GM12878 (cell line): ENCODE measurements around the gene RPTN. TPM values are rescaled to one million over a fixed set of nuclear protein-coding genes. Genes with fewer than 3 reads are reported as not detected.

Source experiments
- ATAC-seq: fragments of 200-7000 bp; cut with Tn5 transposase; 3 replicates; pipeline ENCODE4 v1.9.1; 2020; ENCODE audit warnings: mild to moderate bottlenecking, moderate library complexity
- BruUV-seq: library from RNA; stranded (reverse); fragments of 400-500 nt; replicated peaks from 2 replicates; lab custom pipeline; 2021; lab: Mats Ljungman, UMichigan
- CTCF ChIA-PET: fragments of 300-600 bp; sonication (Branson Sonifier 250); formaldehyde crosslinking; extraction: SDS; loops from one replicate; lab custom pipeline; 2021; ENCODE audit warnings: inconsistent platforms; lab: Yijun Ruan, JAX
- POLR2A ChIA-PET: fragments of 350-600 bp; formaldehyde crosslinking; extraction: SDS; loops from one replicate; lab custom pipeline; 2021; ENCODE audit warnings: inconsistent platforms; lab: Charles Lee
- RAD21 ChIA-PET: fragments of 300-600 bp; sonication (Branson Sonifier 250); formaldehyde crosslinking; loops from one replicate; lab custom pipeline; 2023; ENCODE audit warnings: antibody characterized with exemption; ENCODE audit not compliant: unreplicated experiment; lab: Charles Lee
- SMC1A ChIA-PET: fragments of 300-600 bp; sonication (Branson Sonifier 250); formaldehyde crosslinking; loops from one replicate; lab custom pipeline; 2023; ENCODE audit not compliant: unreplicated experiment, uncharacterized antibody; lab: Charles Lee
- DNase-seq: peaks from one replicate; pipeline ENCODE4 v3.0.0-alpha.2; 2011; ENCODE audit warnings: low read depth, low spot score
- FAIRE-seq: peaks from 3 replicates; lab custom pipeline; 2011; peaks lifted over from hg19 to GRCh38; lab: Jason Lieb, UNC
- H2AFZ ChIP-seq: 2 replicates; pipeline ENCODE4 v1.6.0; 2011; ENCODE audit warnings: low read depth, low read length, control low read depth; ENCODE audit not compliant: control insufficient read depth
- H3K27ac ChIP-seq: 2 replicates; pipeline ENCODE4 v1.5.1; 2011; ENCODE audit warnings: control low read depth; ENCODE audit not compliant: control insufficient read depth, insufficient read depth
- H3K27me3 ChIP-seq, 2 experiments: replicated peaks in 1 of 2; 2 replicates each; pipeline versions ENCODE4 v1.6.0 to v1.6.1; 2011; ENCODE audit warnings: low read length in 1 of 2; ENCODE audit not compliant: control insufficient read depth in 2 of 2, insufficient read depth in 2 of 2
- H3K36me3 ChIP-seq, 2 experiments: 2 replicates each; pipeline ENCODE4 v1.5.1; 2011; ENCODE audit warnings: low read length in 1 of 2; ENCODE audit not compliant: control insufficient read depth in 2 of 2, insufficient read depth in 2 of 2
- H3K4me1 ChIP-seq: 2 replicates; pipeline ENCODE4 v1.6.1; 2011; ENCODE audit warnings: mild to moderate bottlenecking, low read length, moderate library complexity, mixed read lengths; ENCODE audit not compliant: control insufficient read depth, insufficient read depth
- H3K4me2 ChIP-seq: 2 replicates; pipeline ENCODE4 v1.6.0; 2011; ENCODE audit warnings: control low read depth; ENCODE audit not compliant: control insufficient read depth, insufficient read depth
- H3K4me3 ChIP-seq: fragments of 200-600 bp; sonication (generic); 2 replicates; pipeline ENCODE4 v1.5.1; 2016
- H3K79me2 ChIP-seq: 2 replicates; pipeline ENCODE4 v1.6.0; 2011; ENCODE audit warnings: low read length; ENCODE audit not compliant: control insufficient read depth, insufficient read depth
- H3K9ac ChIP-seq: 2 replicates; pipeline ENCODE4 v1.8.0; 2011; ENCODE audit warnings: low read length, control low read depth, mixed read lengths; ENCODE audit not compliant: control insufficient read depth, insufficient read depth
- H3K9me3 ChIP-seq: replicated peaks from 3 replicates; pipeline ENCODE4 v1.5.1; 2011; ENCODE audit warnings: mild to moderate bottlenecking, low read length; ENCODE audit not compliant: control insufficient read depth, insufficient read depth
- H4K20me1 ChIP-seq: 2 replicates; pipeline ENCODE4 v1.6.0; 2011; ENCODE audit not compliant: control insufficient read depth, insufficient read depth
- CBX5 ChIP-seq: sonication (generic); IDR thresholded peaks from 2 replicates; pipeline ENCODE4 v1.6.1; 2016; ENCODE audit warnings: low read depth, moderate library complexity, mild to moderate bottlenecking, inconsistent platforms
- CHD1 ChIP-seq: IDR thresholded peaks from 2 replicates; pipeline ENCODE4 v1.6.1; 2012; ENCODE audit warnings: low read depth, low read length, improper control_type of control experiment
- DPF2 ChIP-seq: fragments of 450-650 bp; IDR thresholded peaks from 2 replicates; pipeline ENCODE4 v1.6.1; 2017; ENCODE audit warnings: mild to moderate bottlenecking
- GABPA ChIP-seq: IDR thresholded peaks from 2 replicates; pipeline ENCODE4 v1.6.1; 2014; ENCODE audit warnings: antibody characterized with exemption, low read depth, mild to moderate bottlenecking, inconsistent platforms
- JUNB ChIP-seq: IDR thresholded peaks from 2 replicates; pipeline ENCODE4 v1.6.1; 2016; ENCODE audit warnings: antibody characterized with exemption, mild to moderate bottlenecking
- KAT2A ChIP-seq: conservative IDR thresholded peaks from 2 replicates; pipeline ENCODE4 v1.6.1; 2011; ENCODE audit warnings: low read depth, low read length; ENCODE audit not compliant: control insufficient read depth
- MEF2A ChIP-seq: IDR thresholded peaks from 2 replicates; pipeline ENCODE4 v1.6.1; 2011; ENCODE audit warnings: low read depth, mild to moderate bottlenecking, low read length, moderate library complexity; ENCODE audit not compliant: insufficient read depth
- NFIC ChIP-seq: IDR thresholded peaks from 2 replicates; pipeline ENCODE4 v1.6.1; 2012; ENCODE audit warnings: low read depth, mild to moderate bottlenecking, inconsistent platforms, low read length, moderate library complexity
- POLR2AphosphoS2 ChIP-seq: IDR thresholded peaks from 2 replicates; pipeline ENCODE4 v1.6.1; 2011; ENCODE audit warnings: low read depth, mild to moderate bottlenecking, low read length, improper control_type of control experiment, moderate library complexity
- RUNX3 ChIP-seq: IDR thresholded peaks from 2 replicates; pipeline ENCODE4 v1.6.1; 2012; ENCODE audit warnings: low read length, inconsistent platforms
- SIN3A ChIP-seq: IDR thresholded peaks from 2 replicates; pipeline ENCODE4 v1.6.1; 2012; ENCODE audit warnings: low read depth, low read length, improper control_type of control experiment
- ZNF24 ChIP-seq: fragments of 450-650 bp; IDR thresholded peaks from 2 replicates; pipeline ENCODE4 v1.6.1; 2017; ENCODE audit warnings: antibody characterized with exemption, mild to moderate bottlenecking
- ZNF384 ChIP-seq: IDR thresholded peaks from 2 replicates; pipeline ENCODE4 v1.6.1; 2012; ENCODE audit warnings: low read depth, mild to moderate bottlenecking, low read length, improper control_type of control experiment, borderline replicate concordance
- WGBS: methylation state at CpG from one replicate; pipeline ENCODE4 v1.1.6; 2016; ENCODE audit warnings: low lambda C conversion rate; ENCODE audit not compliant: insufficient replicate concordance, insufficient coverage; ENCODE audit errors: missing lambda C conversion rate; 5-methylcytosine and 5-hydroxymethylcytosine counted together
- in situ Hi-C: fragments of 300-500 bp; cut with MboI; formaldehyde crosslinking; loops from 9 replicates; pipeline ENCODE4 v1.14.3; 2018; ENCODE audit warnings: mixed read lengths
- intact Hi-C: fragments of 100-400 bp; cut with micrococcal nuclease; formaldehyde crosslinking; loops from one replicate; pipeline ENCODE4 v1.14.2; 2022; ENCODE audit not compliant: unreplicated experiment
- polyA plus RNA-seq, 11 experiments: library from polyadenylated mRNA; depleted of rRNA in 4 of 11; unstranded in 6 of 11; stranded (reverse) in 5 of 11; fragments of >200 nt; fragmentation: Nextera tagmentation in 4 of 11; fragmentation: Illumina TruSeq in 1 of 11; extraction: Ambion mirVana in 4 of 11; extraction: Trizol in 1 of 11; gene quantifications; 1 replicate in 1 of 11; 2 replicates in 10 of 11; pipeline versions ENCODE4 v1.2.1 to v1.2.3, GENCODE V29; 2011 to 2016; ENCODE audit warnings: inconsistent platforms in 2 of 11, missing spikeins in 2 of 11, low read depth in 1 of 11
- total RNA-seq, 4 experiments: library from RNA; depleted of rRNA in 3 of 4; stranded (reverse); fragments of >200 nt in 3 of 4; fragmentation: Illumina TruSeq in 1 of 4; extraction: Trizol in 1 of 4; gene quantifications; 2 replicates each; pipeline versions ENCODE4 v1.2.1 to v1.2.3, GENCODE V29; 2013 to 2021
- TF ChIP-seq, protein P1 (sequence below): IDR thresholded peaks from 2 replicates; pipeline ENCODE4 v1.6.1; 2012; ENCODE audit warnings: low read length, inconsistent platforms
- TF ChIP-seq, protein P2 (sequence below): fragments of 450-650 bp; IDR thresholded peaks from 2 replicates; pipeline ENCODE4 v1.6.1; 2017; ENCODE audit warnings: mild to moderate bottlenecking, moderate library complexity

Gene RPTN
- total and polyA plus RNA-seq, 10 of the 15 experiments (the other 5 are each of a cell fraction or from before 2014, with no cell fraction given), result not detected

DNA sequence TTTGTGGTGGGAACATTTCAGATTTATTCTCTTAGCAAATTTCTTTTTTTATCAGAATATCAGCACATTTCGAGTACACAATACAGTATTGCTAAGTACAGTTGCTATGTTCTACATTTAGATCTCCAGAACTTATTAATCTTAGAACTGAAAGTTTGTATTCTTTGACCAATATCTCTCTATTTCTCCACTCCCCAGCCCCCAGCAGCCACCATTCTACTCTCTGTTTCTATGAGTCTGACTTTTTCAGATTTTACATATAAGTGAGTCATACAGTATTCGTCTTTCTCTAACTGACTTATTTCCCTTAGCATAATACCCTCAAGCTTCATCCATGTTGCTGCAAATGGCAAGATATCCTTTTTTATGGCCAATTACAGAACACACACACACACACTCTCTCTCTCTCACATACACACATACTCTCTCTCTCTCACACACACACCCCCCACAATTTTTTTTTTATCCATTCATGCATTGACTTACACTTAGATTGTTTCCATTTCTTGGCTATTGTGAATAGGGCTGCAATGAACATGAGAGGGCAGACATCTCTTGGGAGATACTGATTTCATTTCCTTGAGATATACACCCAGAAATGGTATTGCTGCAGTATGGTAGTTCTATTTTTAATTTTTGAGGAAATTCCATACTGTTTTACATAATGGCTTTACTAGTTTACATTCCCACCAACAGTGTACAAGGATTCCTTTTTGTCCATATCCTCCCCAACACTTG is 15.7 kb downstream of the RPTN start:
- H3K27ac ChIP-seq, result no peak overlapping the region
- ChIA-PET POLR2A (no interaction called here), SMC1A (no interaction called here), RAD21 (no interaction called here), CTCF (no interaction called here)
- H3K4me2 ChIP-seq, result peak overlapping the region; percentile 25; the same call in 1 of the 2 replicates
- FAIRE-seq, result peak; percentile 13
- BruUV-seq, result no TSS peak
- H4K20me1 ChIP-seq, result no peaks in the 10 kb centered on the region
- in situ Hi-C loops, result no loop called here
- peaks cover 3% of the 10 kb centered on the region; the same call in 1 of the 3 replicates for H3K9me3 ChIP-seq
- peak; percentile 57 for ATAC-seq
- no peaks in the 10 kb centered on the region for H3K79me2 ChIP-seq
- H3K4me3 ChIP-seq, result no peak overlapping the region
- H3K27me3 ChIP-seq, result no peaks in the 10 kb centered on the region; a peak in 1 of 4 replicates
- WGBS, result 5% methylated on average over 2 of the region's 2 CpGs
- intact Hi-C loops, result no loop called here
- DNase-seq, result no peak
- no peak overlapping the region for H3K9ac ChIP-seq
- TF ChIP-seq NFIC, result peak; percentile 31; the same call in 1 of the 2 replicates
- TF ChIP-seq, protein P1, sequence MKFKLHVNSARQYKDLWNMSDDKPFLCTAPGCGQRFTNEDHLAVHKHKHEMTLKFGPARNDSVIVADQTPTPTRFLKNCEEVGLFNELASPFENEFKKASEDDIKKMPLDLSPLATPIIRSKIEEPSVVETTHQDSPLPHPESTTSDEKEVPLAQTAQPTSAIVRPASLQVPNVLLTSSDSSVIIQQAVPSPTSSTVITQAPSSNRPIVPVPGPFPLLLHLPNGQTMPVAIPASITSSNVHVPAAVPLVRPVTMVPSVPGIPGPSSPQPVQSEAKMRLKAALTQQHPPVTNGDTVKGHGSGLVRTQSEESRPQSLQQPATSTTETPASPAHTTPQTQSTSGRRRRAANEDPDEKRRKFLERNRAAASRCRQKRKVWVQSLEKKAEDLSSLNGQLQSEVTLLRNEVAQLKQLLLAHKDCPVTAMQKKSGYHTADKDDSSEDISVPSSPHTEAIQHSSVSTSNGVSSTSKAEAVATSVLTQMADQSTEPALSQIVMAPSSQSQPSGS, result peak; percentile 34; the same call in 1 of the 2 replicates
- no peak for TF ChIP-seq CHD1
- TF ChIP-seq CBX5, result no peak
- peak; percentile 63 for TF ChIP-seq JUNB
- no peak for TF ChIP-seq KAT2A
- TF ChIP-seq POLR2AphosphoS2, result no peak
- TF ChIP-seq ZNF24, result no peak
- TF ChIP-seq DPF2, result no peak
- TF ChIP-seq ZNF384, result no peak
- TF ChIP-seq, protein P2, sequence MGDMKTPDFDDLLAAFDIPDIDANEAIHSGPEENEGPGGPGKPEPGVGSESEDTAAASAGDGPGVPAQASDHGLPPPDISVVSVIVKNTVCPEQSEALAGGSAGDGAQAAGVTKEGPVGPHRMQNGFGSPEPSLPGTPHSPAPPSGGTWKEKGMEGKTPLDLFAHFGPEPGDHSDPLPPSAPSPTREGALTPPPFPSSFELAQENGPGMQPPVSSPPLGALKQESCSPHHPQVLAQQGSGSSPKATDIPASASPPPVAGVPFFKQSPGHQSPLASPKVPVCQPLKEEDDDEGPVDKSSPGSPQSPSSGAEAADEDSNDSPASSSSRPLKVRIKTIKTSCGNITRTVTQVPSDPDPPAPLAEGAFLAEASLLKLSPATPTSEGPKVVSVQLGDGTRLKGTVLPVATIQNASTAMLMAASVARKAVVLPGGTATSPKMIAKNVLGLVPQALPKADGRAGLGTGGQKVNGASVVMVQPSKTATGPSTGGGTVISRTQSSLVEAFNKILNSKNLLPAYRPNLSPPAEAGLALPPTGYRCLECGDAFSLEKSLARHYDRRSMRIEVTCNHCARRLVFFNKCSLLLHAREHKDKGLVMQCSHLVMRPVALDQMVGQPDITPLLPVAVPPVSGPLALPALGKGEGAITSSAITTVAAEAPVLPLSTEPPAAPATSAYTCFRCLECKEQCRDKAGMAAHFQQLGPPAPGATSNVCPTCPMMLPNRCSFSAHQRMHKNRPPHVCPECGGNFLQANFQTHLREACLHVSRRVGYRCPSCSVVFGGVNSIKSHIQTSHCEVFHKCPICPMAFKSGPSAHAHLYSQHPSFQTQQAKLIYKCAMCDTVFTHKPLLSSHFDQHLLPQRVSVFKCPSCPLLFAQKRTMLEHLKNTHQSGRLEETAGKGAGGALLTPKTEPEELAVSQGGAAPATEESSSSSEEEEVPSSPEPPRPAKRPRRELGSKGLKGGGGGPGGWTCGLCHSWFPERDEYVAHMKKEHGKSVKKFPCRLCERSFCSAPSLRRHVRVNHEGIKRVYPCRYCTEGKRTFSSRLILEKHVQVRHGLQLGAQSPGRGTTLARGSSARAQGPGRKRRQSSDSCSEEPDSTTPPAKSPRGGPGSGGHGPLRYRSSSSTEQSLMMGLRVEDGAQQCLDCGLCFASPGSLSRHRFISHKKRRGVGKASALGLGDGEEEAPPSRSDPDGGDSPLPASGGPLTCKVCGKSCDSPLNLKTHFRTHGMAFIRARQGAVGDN, result no peak
- peak; percentile 57 for TF ChIP-seq RUNX3
- peak; percentile 58; the same call in 1 of the 2 replicates for TF ChIP-seq MEF2A
- 0 out of 2 replicates have a peak, but pooled peaks have one; percentile 16 for TF ChIP-seq GABPA
- TF ChIP-seq SIN3A, result no peak
- H3K4me1 ChIP-seq, result peaks cover 4% of the 10 kb centered on the region; the same call in 1 of the 2 replicates
- no peaks in the 10 kb centered on the region for H3K36me3 ChIP-seq
- H2AFZ ChIP-seq, result no peak overlapping the region
